ENCODE measurements around the gene MAMLD1. TPM values are rescaled to one million over a fixed set of nuclear protein-coding genes. Genes with fewer than 3 reads are reported as not detected.
A peak's percentile ranks its signal among the peaks of the same experiment; 100 is the strongest.

Gene MAMLD1
- total RNA-seq, 1 donor from 2014 or later, result 5.0 TPM

DNA sequence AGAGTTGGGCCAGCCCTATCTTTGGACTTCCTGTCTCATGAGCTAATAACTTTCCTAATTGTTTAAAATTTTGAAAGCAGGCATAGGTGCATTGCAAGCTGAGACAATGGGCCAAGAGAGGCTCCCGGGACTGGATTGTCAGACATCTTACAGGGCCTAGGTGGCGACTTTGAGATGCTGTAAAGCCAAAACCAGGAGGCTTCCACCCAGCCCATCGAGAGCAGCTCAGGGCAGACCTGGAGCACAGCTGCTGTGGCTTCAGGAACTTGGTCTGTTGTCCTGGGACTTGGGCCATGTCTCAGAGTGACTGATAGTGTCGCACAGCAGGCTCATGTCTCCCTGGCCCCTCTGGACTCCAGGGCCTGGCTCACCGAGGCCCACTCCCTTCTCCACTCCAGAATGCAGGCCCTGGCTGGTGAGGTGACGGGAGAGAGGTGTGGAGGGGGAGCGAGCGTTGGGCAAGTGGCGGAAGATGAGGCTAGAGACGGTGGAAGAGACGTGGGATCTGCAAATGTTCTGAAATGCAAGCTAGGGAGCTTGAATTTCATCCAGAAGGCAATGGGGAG, 181.2 kb downstream of the MAMLD1 start:
- DNase-seq, result no peak
- H3K4me1 ChIP-seq, result peaks cover 4% of the 10 kb centered on the region
- intact Hi-C loops (cut with DNase I), result no loop called here
- no peaks in the 10 kb centered on the region for H3K36me3 ChIP-seq
- no peak for TF ChIP-seq CTCF (IDR thresholded peaks at IDR 0.05)
- no peak overlapping the region for H3K4me3 ChIP-seq
- H3K27me3 ChIP-seq, result no peaks in the 10 kb centered on the region
- no peak overlapping the region for H3K27ac ChIP-seq
- no peak for ATAC-seq
- H3K9me3 ChIP-seq, result no peaks in the 10 kb centered on the region

DNA sequence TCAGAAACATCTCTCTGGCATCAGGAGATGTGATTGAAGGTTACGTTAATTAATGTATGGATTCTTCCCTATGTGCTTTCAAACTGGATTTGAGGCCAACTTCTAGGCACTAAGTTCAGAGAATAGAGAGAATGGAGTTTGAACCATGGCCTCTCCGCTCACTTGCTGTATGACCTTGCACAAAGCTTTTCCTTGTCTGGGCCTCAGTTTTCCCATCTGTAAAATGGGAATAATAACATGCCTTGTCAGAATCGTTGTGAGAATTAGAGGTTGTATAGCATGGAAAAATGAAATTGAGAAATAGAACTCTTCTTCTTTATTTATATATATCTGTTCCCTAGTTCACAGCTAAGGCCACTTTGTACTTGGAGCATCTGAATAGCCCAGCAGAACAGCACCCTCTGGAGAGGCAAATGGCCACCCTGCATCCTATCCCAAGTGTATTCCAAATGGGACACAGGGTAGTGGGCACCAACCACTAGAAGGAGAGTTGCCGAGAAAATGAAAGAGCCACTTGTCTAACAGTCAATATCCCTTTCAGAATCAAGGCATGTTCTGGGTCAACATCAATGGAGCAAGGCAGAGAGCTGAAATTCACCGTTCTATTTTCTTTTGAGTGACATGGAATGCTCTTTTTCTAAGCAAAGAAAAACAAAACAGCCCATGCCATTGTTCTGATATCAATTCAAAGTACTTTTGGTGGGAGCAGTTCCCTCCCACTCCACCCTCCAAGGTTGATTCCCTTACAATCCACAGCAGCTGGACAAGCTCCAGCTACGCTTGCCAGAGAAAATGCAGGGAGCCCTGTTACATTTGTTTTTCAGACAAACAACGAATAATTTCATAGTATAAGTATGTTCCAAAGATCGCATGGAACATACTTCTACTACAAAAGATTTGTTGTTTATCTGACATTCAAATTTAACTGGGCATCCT, 182.0 kb downstream of the MAMLD1 start:
- ATAC-seq (no peak), DNase-seq (no peak)
- H3K27me3 ChIP-seq, result no peaks in the 10 kb centered on the region
- TF ChIP-seq CTCF (IDR thresholded peaks at IDR 0.05), result no peak
- H3K4me1 ChIP-seq, result peaks cover 4% of the 10 kb centered on the region
- no peaks in the 10 kb centered on the region for H3K36me3 ChIP-seq
- H3K27ac ChIP-seq, result peak overlapping the region; percentile 17
- intact Hi-C loops (cut with DNase I), result no loop called here
- H3K4me3 ChIP-seq, result no peak overlapping the region
- H3K9me3 ChIP-seq, result no peaks in the 10 kb centered on the region

GRCh38 chrX:150546711-150547153, 183.6 kb downstream of the MAMLD1 start:
- H3K4me1 ChIP-seq, result peaks cover 4% of the 10 kb centered on the region
- no peak for DNase-seq
- TF ChIP-seq CTCF (IDR thresholded peaks at IDR 0.05), result no peak
- no peak for ATAC-seq
- H3K9me3 ChIP-seq, result no peaks in the 10 kb centered on the region
- no peak overlapping the region for H3K4me3 ChIP-seq
- H3K36me3 ChIP-seq, result no peaks in the 10 kb centered on the region
- intact Hi-C loops (cut with DNase I), result no loop called here
- H3K27me3 ChIP-seq, result no peaks in the 10 kb centered on the region
- H3K27ac ChIP-seq, result peak overlapping the region; percentile 85

GRCh38 chrX:150547375-150548115, 184.4 kb downstream of the MAMLD1 start:
- H3K9me3 ChIP-seq, result no peaks in the 10 kb centered on the region
- ATAC-seq, result peak; percentile 97
- H3K27me3 ChIP-seq, result no peaks in the 10 kb centered on the region
- peaks cover 4% of the 10 kb centered on the region for H3K4me1 ChIP-seq
- H3K36me3 ChIP-seq, result no peaks in the 10 kb centered on the region
- H3K4me3 ChIP-seq, result peak overlapping the region; percentile 43
- intact Hi-C loops (cut with DNase I), result no loop called here
- peak overlapping the region; percentile 85 for H3K27ac ChIP-seq
- TF ChIP-seq CTCF (IDR thresholded peaks at IDR 0.05), result no peak
- DNase-seq, result peak; percentile 88

DNA sequence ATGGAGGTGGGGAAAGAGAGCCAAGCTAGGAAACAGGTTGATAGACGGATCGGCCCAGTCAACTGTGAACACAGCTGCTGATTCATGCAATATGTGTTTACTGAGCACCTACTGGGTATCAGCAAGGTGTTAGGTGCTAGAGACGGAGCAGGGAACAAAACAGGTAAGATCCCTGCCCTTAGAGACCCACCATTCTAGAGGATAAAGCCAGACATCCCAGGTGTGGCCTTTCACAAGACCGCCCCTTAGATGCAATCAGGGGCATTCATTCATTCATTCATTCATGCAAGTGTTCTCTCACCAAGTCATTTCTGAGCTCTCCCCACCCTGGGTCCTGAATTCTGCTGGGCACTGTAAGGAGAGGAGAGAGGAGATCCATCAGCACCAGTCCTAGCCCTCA, 185.1 kb downstream of the MAMLD1 start:
- no peak for DNase-seq
- ATAC-seq, result no peak
- no peak for TF ChIP-seq CTCF (IDR thresholded peaks at IDR 0.05)
- Histone ChIP-seq H3K27ac (peak overlapping the region; percentile 85), H3K9me3 (no peaks in the 10 kb centered on the region), H3K27me3 (no peaks in the 10 kb centered on the region), H3K4me3 (peak overlapping the region; percentile 43), H3K4me1 (peaks cover 4% of the 10 kb centered on the region), H3K36me3 (no peaks in the 10 kb centered on the region)
- intact Hi-C loops (cut with DNase I), result no loop called here
